Measurements from ENCODE around the gene TGFB3. TPM values are rescaled to one million over a fixed set of nuclear protein-coding genes. Genes with fewer than 3 reads are reported as not detected.

Gene TGFB3
- total and polyA plus RNA-seq, 4 donors: 2.1 to 5.8 (median 3.2) TPM

DNA sequence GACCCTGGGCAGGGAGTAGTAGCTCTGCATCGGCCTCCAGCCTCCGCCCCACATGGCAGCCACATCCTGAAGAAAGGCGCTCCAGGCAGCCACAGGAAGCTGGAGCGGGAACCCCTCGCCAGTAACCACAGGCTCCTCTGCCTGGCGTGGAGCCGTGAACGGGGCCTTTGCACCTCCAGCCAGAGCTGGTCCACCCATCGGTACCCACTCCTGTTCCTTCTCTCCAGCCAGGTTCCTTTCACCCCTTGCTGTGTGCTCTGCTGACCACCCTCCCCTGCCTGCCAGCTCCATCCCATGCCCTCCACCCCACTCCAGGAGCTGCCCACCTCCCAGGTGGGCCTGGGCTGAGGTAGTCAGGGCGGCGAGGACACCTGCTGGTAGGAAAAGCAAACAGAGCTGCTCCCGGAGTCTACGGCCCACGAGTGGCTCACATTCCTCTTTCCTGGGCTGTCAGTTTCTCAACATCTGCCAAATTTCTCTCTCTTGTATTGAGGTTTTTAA is 2.7 kb downstream of the TGFB3 start (continued):
- no peak for TF ChIP-seq HNF4A (conservative IDR thresholded peaks at IDR 0.05)
- no peak for TF ChIP-seq ATF3 (IDR thresholded peaks at IDR 0.05)
- no peak for TF ChIP-seq FOXA2 (IDR thresholded peaks at IDR 0.05)
- TF ChIP-seq TAF1 (conservative IDR thresholded peaks at IDR 0.05): no peak

GRCh38 chr14:75978249-75978731 is 3.5 kb downstream of the TGFB3 start:
- no peak for DNase-seq (ENCODE audit: low spot score)
- Histone ChIP-seq H3K27ac (ENCODE audit: low read depth in 1 of 2, low read length in 2 of 2) (no peak overlapping the region), H3K9ac (ENCODE audit: low read depth in 1 of 2, low read length in 2 of 2) (no peak overlapping the region), H3K4me1 (ENCODE audit: control insufficient read depth in 4 of 4, insufficient read depth in 4 of 4, low read length in 3 of 4) (peaks cover 0 to 39% (median 14%) of the 10 kb centered on the region in 4 donors), H3K9me3 (ENCODE audit: control insufficient read depth in 4 of 4, low read length in 3 of 4) (no peaks in the 10 kb centered on the region), H3K36me3 (ENCODE audit: control insufficient read depth in 4 of 4, insufficient read depth in 3 of 4, low read depth in 1 of 4, low read length in 3 of 4) (no peaks in the 10 kb centered on the region), H3K27me3 (ENCODE audit: control insufficient read depth in 4 of 4, insufficient read depth in 4 of 4, low read length in 3 of 4) (no peaks in the 10 kb centered on the region), H3K4me3 (ENCODE audit: low read depth in 1 of 3, low read length in 3 of 3) (no peak overlapping the region)
- WGBS: 76% methylated on average over 10 of the region's 10 CpGs
- TF ChIP-seq TAF1 (conservative IDR thresholded peaks at IDR 0.05) (no peak), ATF3 (IDR thresholded peaks at IDR 0.05) (no peak), GABPA (IDR thresholded peaks at IDR 0.05 in 1 of 2, conservative IDR thresholded peaks at IDR 0.05 in 1 of 2) (no peak), FOXA2 (IDR thresholded peaks at IDR 0.05) (no peak), SP1 (IDR thresholded peaks at IDR 0.05) (no peak), YY1 (IDR thresholded peaks at IDR 0.05) (no peak), ZBTB33 (IDR thresholded peaks at IDR 0.05) (no peak), JUND (IDR thresholded peaks at IDR 0.05) (no peak), NR2F2 (IDR thresholded peaks at IDR 0.05) (no peak), MAX (IDR thresholded peaks at IDR 0.05) (no peak), RXRA (IDR thresholded peaks at IDR 0.05) (no peak)
- TF ChIP-seq, protein P1, sequence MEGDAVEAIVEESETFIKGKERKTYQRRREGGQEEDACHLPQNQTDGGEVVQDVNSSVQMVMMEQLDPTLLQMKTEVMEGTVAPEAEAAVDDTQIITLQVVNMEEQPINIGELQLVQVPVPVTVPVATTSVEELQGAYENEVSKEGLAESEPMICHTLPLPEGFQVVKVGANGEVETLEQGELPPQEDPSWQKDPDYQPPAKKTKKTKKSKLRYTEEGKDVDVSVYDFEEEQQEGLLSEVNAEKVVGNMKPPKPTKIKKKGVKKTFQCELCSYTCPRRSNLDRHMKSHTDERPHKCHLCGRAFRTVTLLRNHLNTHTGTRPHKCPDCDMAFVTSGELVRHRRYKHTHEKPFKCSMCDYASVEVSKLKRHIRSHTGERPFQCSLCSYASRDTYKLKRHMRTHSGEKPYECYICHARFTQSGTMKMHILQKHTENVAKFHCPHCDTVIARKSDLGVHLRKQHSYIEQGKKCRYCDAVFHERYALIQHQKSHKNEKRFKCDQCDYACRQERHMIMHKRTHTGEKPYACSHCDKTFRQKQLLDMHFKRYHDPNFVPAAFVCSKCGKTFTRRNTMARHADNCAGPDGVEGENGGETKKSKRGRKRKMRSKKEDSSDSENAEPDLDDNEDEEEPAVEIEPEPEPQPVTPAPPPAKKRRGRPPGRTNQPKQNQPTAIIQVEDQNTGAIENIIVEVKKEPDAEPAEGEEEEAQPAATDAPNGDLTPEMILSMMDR (IDR thresholded peaks at IDR 0.05; ENCODE audit: low read depth, low read length, missing input control): no peak
- TF ChIP-seq, protein P2, sequence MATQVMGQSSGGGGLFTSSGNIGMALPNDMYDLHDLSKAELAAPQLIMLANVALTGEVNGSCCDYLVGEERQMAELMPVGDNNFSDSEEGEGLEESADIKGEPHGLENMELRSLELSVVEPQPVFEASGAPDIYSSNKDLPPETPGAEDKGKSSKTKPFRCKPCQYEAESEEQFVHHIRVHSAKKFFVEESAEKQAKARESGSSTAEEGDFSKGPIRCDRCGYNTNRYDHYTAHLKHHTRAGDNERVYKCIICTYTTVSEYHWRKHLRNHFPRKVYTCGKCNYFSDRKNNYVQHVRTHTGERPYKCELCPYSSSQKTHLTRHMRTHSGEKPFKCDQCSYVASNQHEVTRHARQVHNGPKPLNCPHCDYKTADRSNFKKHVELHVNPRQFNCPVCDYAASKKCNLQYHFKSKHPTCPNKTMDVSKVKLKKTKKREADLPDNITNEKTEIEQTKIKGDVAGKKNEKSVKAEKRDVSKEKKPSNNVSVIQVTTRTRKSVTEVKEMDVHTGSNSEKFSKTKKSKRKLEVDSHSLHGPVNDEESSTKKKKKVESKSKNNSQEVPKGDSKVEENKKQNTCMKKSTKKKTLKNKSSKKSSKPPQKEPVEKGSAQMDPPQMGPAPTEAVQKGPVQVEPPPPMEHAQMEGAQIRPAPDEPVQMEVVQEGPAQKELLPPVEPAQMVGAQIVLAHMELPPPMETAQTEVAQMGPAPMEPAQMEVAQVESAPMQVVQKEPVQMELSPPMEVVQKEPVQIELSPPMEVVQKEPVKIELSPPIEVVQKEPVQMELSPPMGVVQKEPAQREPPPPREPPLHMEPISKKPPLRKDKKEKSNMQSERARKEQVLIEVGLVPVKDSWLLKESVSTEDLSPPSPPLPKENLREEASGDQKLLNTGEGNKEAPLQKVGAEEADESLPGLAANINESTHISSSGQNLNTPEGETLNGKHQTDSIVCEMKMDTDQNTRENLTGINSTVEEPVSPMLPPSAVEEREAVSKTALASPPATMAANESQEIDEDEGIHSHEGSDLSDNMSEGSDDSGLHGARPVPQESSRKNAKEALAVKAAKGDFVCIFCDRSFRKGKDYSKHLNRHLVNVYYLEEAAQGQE (IDR thresholded peaks at IDR 0.05): no peak

Measured in liver (tissue), 9 donors.